ENCODE measurements around the gene IGFL1.
"Not testable (repeated sequence)": the region's sequence is repeated elsewhere in the genome, so short reads cannot be mapped to it uniquely, and the experiment has no call there.

Gene IGFL1

DNA sequence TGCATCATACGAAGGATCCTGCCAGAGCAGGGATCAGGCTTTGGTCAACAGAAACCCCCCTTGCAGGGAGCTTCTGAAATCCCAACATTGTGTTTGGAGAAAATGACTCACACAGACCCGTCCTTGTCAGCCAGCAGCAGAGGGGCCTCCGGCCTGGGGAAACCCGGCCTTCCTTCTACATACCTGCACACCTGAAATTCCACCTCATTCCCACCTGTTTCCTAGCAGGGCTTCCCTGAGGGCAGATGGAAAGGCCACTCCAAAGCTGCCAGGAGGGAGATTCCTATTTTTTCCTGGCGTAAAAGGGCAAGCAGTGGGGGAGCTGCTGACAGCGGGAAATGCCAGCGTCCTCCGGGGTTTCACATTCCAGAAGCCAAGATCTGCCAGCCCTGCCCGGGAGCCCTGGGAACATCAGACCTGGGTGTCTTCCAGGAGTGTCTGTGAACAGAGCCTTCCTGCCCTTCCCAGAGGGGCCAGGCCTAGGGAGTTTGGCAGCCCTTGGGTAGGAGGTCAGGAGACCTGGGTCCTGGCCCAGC, 3.0 kb upstream of the IGFL1 start:
- no peak for DNase-seq

DNA sequence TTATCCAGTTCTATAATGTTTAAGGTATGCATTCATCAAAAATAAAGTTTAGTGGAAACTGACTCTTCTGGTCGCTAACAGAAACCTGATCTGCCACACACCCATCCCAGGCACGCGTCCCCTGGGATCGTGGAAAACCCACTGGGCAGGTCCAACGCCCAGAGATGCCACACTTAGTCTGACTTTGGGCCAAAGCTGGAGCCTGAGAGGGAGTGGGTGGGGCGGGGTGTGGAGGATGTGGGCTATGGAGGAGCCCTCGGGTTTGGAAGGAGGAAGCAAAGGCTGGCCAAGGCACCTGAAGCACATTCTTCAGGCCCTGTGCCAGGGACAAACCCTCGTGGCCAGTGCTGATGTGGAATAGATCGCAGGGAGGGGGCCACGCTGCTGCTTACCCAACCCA, 2.5 kb downstream of the IGFL1 start:
- DNase-seq, result no peak

GRCh38 chr19:46232468-46232867, 2.9 kb downstream of the IGFL1 start:
- DNase-seq, result no peak

- DNase-seq, result no peak
These were observed 3.5 kb downstream of the IGFL1 start for GRCh38 chr19:46232938-46233621.

GRCh38 chr19:46233871-46234270, 4.3 kb downstream of the IGFL1 start:
- not testable (repeated sequence) for DNase-seq

- DNase-seq, result not testable (repeated sequence)
These were observed 8.6 kb downstream of the IGFL1 start for GRCh38 chr19:46238141-46238540.

DNA sequence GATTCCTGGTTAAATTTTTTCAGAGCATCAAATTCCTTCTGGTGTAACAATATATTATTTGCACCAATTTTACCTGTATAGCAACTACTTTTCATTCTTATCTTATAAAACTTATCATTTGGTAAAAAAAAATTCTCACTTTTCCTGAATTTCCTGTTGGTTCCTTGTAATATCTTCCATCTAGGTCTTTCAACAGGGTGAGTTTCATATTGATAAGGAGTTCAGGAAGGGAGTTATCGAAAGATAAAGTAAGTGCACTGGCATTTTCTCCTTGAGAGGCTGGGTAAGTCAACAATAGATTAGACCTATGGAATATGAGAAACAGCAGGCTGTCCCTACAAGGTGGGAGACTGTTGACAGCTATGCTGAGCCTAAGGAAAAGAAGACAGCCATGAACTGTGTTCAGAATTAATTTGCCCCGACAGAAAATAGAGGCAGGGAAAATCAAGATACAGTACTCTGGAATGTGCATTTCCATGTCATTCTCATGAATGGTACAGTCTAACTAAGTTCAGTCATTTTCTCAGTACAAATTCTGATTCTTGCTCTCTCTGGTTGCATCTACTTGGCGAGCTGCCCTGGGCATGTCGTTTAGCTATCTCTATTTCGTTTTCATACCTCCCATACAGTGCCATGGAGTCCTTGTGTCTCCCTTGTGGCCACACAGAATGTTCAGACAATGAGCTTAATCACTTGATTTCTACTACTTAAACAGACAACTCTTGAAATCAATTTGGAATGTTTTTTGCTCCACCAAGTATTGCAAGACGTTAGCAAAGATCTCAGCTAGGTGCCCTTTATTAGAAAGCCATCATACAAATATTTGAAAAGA, 9.9 kb downstream of the IGFL1 start:
- DNase-seq, result no peak

DNA sequence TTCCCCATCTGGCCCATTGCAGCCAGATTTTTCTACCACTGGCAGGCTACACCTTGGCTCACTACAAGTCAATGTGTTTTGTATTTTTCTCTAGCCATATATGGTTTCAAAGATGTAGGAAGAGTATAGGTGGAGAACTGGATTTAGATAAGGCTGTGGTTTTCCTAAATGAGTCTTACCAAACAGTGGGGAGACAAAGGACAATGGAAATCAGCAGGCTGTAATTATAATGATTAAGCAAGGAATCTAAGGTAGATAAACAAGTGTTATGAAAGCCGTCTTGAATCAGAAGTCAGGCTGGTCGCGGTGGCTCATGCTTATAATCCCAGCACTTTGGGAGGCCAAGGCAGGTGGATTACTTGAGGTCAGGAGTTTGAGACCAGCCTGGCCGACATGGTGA, 11.2 kb downstream of the IGFL1 start:
- no peak for DNase-seq

- DNase-seq, result no peak
These were observed 12.1 kb downstream of the IGFL1 start for GRCh38 chr19:46241626-46242025.

DNA sequence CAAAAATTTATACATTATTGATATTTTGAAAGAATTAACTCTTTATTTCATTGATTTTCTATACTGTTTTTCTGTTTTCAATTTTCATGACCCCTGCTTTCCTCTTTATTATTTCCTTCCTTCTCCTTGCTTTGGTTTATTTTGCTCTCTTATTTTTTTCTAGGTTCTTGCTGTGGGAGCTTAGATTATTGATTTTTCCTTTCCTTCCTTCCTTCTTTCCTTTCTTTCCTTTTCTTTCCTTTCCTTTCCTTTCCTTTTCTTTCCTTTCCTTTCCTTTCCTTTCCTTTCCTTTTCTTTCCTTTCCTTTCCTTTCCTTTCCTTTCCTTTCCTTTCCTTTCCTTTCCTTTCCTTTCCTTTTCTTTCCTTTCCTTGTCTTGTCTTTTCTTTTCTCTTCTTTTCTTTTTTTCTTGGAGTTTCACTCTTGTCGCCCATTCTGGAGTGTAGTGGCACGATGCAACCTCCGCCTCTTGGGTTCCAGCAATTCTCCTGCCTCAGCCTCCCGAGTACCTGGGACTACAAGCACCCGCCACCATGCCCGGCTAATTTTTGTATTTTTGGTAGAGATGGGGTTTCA, 13.6 kb downstream of the IGFL1 start:
- not testable (repeated sequence) for DNase-seq

DNA sequence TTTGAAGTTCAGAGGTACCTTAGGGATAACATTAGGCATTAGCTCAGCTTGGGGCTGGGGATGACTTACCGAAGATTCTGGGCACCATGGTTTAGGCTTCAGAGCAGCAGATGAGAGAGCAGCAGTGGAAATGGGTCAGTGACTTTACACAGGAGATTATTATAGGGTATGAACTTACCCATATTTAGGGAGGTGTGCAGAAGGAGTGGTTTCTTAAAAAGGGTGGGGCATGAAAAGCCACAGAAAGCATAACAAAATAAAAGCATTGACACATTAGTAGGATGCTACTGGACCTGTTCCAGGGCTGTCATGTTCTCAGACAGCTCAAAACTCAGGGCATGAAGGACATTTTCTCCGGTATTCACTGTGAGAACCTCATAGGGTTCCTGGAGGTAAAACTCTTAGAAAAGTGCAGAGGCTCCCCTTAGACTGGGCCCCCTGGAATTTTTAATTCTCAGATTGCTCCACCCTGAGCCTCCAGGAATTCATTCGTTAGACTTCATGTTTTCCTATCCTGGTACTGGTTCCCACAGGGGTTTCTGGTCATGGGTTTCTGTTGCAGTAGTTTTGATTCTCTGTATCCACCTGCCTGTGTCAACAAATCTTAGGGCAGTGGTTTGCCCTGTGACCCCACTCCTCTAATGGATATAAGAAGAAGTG, 20.7 kb downstream of the IGFL1 start:
- DNase-seq, result no peak

GRCh38 chr19:46251416-46251815, 21.9 kb downstream of the IGFL1 start:
- DNase-seq, result no peak

DNA sequence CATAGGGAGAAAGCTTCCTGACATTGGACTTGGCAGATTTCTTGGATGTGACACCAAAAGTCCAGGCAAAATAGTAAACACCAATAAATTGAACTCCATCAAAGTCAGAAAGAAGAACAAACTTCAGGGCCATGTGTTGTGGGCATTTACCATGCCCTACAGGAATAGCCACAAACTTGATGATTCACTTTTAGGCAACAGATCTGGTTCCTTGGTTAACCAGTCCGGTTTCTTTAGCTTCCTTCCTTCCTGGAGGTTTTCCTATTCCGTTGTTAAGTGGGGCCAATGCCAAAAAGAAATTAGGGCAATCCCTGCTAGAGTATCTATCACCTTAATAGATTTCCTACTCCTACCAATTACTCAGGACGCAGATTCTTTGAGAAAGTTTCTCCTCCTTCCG, 25.2 kb downstream of the IGFL1 start:
- DNase-seq, result no peak

DNA sequence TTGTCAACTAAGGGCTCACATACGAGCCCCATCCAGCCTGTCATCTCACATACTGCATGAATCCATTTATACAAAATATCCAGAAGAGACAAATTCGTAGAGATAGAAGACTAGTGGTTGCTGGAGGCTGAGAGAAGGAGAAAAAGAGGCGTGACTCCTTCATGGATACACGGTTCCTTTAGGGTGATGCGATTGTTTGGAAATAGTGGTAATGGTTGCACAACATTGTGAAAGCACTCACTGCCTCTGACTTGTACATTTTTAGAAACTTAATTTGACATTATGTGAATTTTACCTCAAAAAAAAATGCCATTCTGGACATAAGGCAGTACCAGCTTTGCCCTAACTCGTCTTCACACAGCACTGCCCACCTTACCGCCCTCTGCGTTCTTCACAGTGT, 27.3 kb downstream of the IGFL1 start:
- DNase-seq, result no peak

DNA sequence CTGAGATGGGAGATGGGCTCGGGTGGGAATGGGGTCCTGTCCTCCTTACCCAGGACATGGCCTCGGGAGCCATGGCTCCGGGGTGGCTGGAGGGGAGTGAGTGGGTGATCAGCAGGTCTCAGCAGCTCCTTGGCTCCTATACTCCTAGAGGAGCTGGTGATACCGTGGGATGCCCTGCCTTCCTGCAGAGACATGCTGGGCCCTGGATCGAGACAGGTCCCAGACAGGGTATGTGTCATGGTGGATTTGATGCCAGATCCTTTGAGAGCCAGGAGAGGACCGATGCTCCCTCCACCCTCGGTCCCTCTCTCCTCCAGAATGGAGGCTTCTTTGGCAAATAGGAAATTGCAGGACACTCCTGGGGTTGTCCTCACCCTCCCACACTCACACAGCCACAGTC, 32.0 kb downstream of the IGFL1 start:
- not testable (repeated sequence) for DNase-seq

GRCh38 chr19:46262684-46263296, 33.2 kb downstream of the IGFL1 start:
- DNase-seq, result peak; percentile 63

DNA sequence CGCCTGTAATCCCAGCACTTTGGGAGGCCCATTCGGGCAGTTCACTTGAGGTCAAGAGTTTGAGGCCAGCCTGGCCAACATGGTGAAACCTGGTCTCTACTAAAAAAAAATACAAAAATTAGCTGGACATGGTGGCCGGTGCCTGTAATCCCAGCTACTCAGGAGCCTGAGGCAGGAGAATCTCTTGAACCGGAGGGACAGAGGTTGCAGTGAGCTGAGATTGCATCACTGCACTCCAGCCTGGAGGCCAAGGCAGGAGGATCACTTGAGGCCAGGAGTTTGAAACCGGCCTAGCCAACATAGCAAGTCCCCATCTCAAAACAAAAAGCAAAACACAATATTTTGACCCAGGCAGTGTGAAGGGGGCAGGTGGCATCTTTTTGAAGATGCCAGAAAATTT, 35.3 kb downstream of the IGFL1 start:
- not testable (repeated sequence) for DNase-seq

DNA sequence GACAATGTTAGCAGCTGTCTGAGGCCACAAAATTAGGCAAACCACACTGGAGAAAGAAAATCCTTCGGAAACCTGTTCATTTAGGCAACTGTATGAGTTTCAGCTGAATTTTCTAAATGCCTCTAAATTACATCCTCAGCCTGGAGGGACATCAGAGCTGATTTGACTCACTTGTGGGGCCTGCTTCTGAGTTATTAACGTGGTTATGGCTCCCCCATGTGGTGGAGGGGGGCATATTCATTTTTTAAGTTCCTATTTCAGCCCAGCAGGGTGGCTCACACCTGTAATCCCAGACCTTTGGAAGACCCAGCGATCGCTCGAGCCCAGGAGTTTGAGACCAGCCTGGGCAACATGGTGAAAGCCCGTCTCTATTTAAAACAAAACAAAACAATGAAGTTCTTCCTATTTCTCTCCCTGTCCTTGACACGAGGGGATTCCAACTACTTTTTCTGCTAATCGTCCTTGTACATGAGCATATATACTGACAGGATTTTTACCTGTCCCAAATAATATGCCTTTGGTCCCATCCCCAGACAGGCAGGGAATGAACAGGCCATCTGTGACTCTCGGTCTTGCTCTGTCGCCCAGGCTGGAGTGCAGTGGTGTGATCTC, 35.8 kb downstream of the IGFL1 start:
- DNase-seq, result peak; percentile 77

DNA sequence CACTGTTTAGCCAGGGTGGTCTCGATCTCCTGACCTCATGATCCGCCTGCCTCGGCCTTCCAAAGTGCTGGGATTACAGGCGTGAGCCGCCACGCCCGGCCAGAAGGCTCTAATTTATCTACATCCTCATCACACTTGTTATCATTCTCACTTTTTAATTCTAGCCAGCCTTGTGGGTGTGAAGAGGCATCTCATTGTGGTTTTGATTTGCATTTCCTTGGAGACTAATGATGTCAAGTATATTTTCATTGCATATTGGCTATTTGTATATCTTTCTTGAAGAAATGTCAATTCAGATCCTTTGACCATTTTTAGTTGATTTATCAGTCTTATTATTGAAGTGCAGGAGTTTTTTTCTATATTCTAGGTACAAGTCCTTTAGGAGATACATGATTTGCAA, 39.6 kb downstream of the IGFL1 start:
- peak; percentile 19 for DNase-seq

DNA sequence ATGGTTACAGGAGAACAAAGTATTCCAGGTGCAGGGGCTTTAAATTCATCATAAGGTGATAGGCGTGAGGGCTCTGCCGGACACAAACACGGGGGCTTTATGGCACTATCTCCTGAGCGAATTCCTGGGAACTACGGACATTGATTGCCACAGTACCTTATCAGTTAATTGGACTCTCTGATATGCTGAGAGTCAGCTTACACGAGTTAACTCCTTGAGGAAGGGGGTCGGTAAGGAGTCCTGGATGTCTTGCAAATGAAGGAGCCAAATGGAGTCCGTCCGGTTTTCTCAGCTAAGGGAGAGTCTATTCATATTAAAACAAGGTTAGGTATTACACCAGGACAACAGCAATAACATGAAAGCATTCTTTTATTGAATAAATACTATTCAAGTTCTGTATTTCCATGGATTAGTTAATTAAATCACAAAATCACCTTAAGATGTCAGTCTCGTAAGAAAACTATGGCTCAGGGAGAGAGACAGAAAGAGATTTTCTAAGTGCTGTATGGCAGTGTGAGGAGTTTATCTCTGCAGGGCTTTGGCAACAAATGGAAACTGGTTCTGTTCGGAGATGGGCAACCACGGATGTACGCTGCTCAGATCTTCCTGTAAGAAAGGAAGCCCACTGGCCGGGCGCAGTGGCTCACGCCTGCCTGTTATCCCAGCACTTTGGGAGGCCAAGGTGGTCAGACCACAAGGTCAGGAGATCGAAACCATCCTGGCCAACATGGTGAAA, 41.1 kb downstream of the IGFL1 start:
- DNase-seq, result no peak

DNA sequence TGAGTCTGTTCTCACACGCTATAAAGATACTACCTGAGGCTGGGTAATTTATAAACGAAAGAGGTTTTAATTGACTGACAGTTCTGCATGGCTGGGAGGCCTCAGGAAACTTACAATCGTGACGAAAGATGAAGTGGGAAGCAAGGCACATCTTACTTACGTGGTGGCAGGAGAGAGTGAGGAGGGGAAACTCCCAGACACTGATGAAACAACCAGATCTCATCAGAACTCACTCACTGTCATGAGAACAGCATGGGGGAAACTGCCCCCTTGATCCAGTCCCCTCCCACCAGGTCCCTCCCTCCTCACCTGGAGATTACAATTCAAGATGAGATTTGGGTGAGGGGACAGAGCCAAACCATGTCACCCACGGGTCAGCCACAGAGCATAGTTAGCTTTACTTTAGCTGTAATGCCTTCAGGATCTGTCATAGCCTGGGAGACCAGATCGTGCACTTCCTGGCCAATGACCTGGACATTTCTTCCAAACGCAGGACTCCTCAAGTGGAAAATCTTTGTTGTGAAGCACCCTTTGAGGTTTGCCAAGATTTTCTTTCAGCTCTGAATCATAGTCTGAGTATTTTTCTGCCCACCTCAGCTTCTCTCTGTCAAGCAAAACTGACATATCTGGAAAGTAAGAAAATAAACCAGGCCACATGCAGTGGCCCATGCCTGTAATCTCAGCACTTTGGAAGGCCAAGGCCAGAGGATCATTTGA, 42.1 kb downstream of the IGFL1 start:
- DNase-seq, result no peak

All from CD4-positive, alpha-beta T cell treated with Interleukin-21 for 1 hour (primary cell).